H1 (cell line): ENCODE data around the gene LRRC19. TPM values are rescaled to one million over a fixed set of nuclear protein-coding genes. Genes with fewer than 3 reads are reported as not detected.

ENCODE experiments used
- CTCF ChIA-PET: fragments of 300-600 bp; sonication (Branson Sonifier 250); formaldehyde crosslinking; loops from one replicate; lab custom pipeline; 2021; ENCODE audit not compliant: partially characterized antibody; lab: Charles Lee
- POLR2A ChIA-PET: fragments of 300-600 bp; sonication (Branson Sonifier 250); formaldehyde crosslinking; loops from one replicate; lab custom pipeline; 2021; ENCODE audit warnings: inconsistent platforms; ENCODE audit not compliant: partially characterized antibody; lab: Charles Lee
- DNase-seq, 2 experiments: peaks; one replicate each; pipeline versions ENCODE4 v3.0.0 to v3.0.0-alpha.2; 2010 to 2022; ENCODE audit warnings: low spot score in 2 of 2, low read depth in 1 of 2, mixed read lengths in 1 of 2
- FAIRE-seq: peaks from 2 replicates; lab custom pipeline; 2011; peaks lifted over from hg19 to GRCh38; lab: Jason Lieb, UNC
- H2AFZ ChIP-seq: 2 replicates; pipeline ENCODE4 v1.8.1; 2012; ENCODE audit warnings: low read length, inconsistent platforms
- H2AK5ac ChIP-seq: 2 replicates; pipeline ENCODE4 v1.6.1; 2013; ENCODE audit warnings: low read depth, low read length
- H2BK120ac ChIP-seq: replicated peaks from 2 replicates; pipeline ENCODE3; 2013; ENCODE audit warnings: low read depth, low read length, inconsistent platforms
- H2BK12ac ChIP-seq: 2 replicates; pipeline ENCODE4 v1.6.1; 2013; ENCODE audit warnings: low read depth, low read length
- H2BK15ac ChIP-seq: 2 replicates; pipeline ENCODE4 v1.6.1; 2013; ENCODE audit warnings: low read length
- H2BK20ac ChIP-seq: 2 replicates; pipeline ENCODE4 v1.6.1; 2013; ENCODE audit warnings: low read length
- H2BK5ac ChIP-seq: 2 replicates; pipeline ENCODE4 v1.6.1; 2013; ENCODE audit warnings: low read depth, low read length
- H3K14ac ChIP-seq: 2 replicates; pipeline ENCODE4 v1.6.1; 2013; ENCODE audit warnings: inconsistent platforms; ENCODE audit not compliant: insufficient read length
- H3K18ac ChIP-seq: 2 replicates; pipeline ENCODE4 v1.6.1; 2013; ENCODE audit warnings: low read length; ENCODE audit errors: extremely low read depth
- H3K23ac ChIP-seq: 2 replicates; pipeline ENCODE4 v1.6.1; 2013; ENCODE audit warnings: inconsistent platforms; ENCODE audit not compliant: insufficient read length
- H3K23me2 ChIP-seq: 2 replicates; pipeline ENCODE4 v1.6.1; 2013; ENCODE audit warnings: low read depth, low read length
- H3K27ac ChIP-seq: 2 replicates; pipeline ENCODE4 v1.6.1; 2011; ENCODE audit warnings: low read depth, low read length, inconsistent platforms
- H3K27me3 ChIP-seq, 4 experiments: replicated peaks in 1 of 4; 1 replicate in 1 of 4; 2 replicates in 3 of 4; pipeline versions ENCODE4 v1.6.1 to v1.8.1; 2011 to 2013; ENCODE audit warnings: low read length in 3 of 4, mild to moderate bottlenecking in 3 of 4, inconsistent platforms in 2 of 4, mixed read lengths in 2 of 4, moderate library complexity in 1 of 4; ENCODE audit not compliant: control insufficient read depth in 3 of 4, insufficient read depth in 3 of 4; ENCODE audit errors: extremely low read depth in 1 of 4
- H3K36me3 ChIP-seq, 4 experiments: 2 replicates each; pipeline versions ENCODE4 v1.6.1 to v1.8.1; 2011 to 2013; ENCODE audit warnings: mild to moderate bottlenecking in 4 of 4, low read length in 3 of 4, moderate library complexity in 2 of 4, control low read depth in 1 of 4, inconsistent platforms in 1 of 4; ENCODE audit not compliant: insufficient read depth in 4 of 4, control insufficient read depth in 2 of 4
- H3K4ac ChIP-seq: replicated peaks from 2 replicates; pipeline ENCODE3; 2013; ENCODE audit warnings: low read length, low read depth, mixed read lengths, inconsistent platforms; ENCODE audit not compliant: insufficient read length
- H3K4me1 ChIP-seq, 4 experiments: replicated peaks in 1 of 4; 1 replicate in 1 of 4; 2 replicates in 3 of 4; pipeline versions ENCODE4 v1.6.1 to v1.8.1; 2011 to 2013; ENCODE audit warnings: low read length in 3 of 4, inconsistent platforms in 2 of 4, mixed read lengths in 1 of 4; ENCODE audit not compliant: insufficient read depth in 4 of 4, control insufficient read depth in 3 of 4
- H3K4me2 ChIP-seq, 2 experiments: 2 replicates each; pipeline versions ENCODE4 v1.6.1 to v1.8.1; 2011 to 2013; ENCODE audit warnings: low read depth in 2 of 2, low read length in 2 of 2, control low read depth in 1 of 2, inconsistent platforms in 1 of 2, mild to moderate bottlenecking in 1 of 2; ENCODE audit not compliant: insufficient read depth in 1 of 2
- H3K4me3 ChIP-seq, 4 experiments: fragments of 200-600, 300-600 bp in 1 of 4; sonication (generic), shearing (Covaris generic), sonication (Bioruptor Twin) in 1 of 4; 2 replicates each; pipeline versions ENCODE4 v1.5.1 to v1.8.1; 2011 to 2016; ENCODE audit warnings: low read length in 4 of 4, low read depth in 3 of 4, control low read depth in 2 of 4, inconsistent platforms in 2 of 4, mild to moderate bottlenecking in 2 of 4, mixed read lengths in 1 of 4, moderate library complexity in 1 of 4; ENCODE audit not compliant: insufficient read depth in 2 of 4; ENCODE audit errors: extremely low read depth in 1 of 4
- H3K56ac ChIP-seq: replicated peaks from 2 replicates; pipeline ENCODE3; 2013; ENCODE audit warnings: low read depth, mild to moderate bottlenecking, mixed read lengths, low read length, inconsistent platforms; ENCODE audit not compliant: insufficient read length
- H3K79me1 ChIP-seq: 2 replicates; pipeline ENCODE4 v1.6.1; 2013; ENCODE audit warnings: low read depth, low read length, control low read depth
- H3K79me2 ChIP-seq, 2 experiments: 2 replicates each; pipeline versions ENCODE4 v1.6.1 to v1.8.1; 2012 to 2013; ENCODE audit warnings: low read length in 2 of 2, mild to moderate bottlenecking in 2 of 2, inconsistent platforms in 1 of 2; ENCODE audit not compliant: insufficient read depth in 2 of 2, control insufficient read depth in 1 of 2
- H3K9ac ChIP-seq, 4 experiments: replicated peaks in 1 of 4; 1 replicate in 1 of 4; 2 replicates in 3 of 4; pipeline versions ENCODE4 v1.6.1 to v1.8.1; 2011 to 2013; ENCODE audit warnings: low read depth in 3 of 4, low read length in 3 of 4, control low read depth in 2 of 4, mild to moderate bottlenecking in 2 of 4, moderate library complexity in 2 of 4, inconsistent platforms in 1 of 4; ENCODE audit errors: extremely low read depth in 1 of 4
- H3K9me3 ChIP-seq, 2 experiments: 2 replicates each; pipeline versions ENCODE4 v1.6.1 to v1.8.1; 2012 to 2013; ENCODE audit warnings: mild to moderate bottlenecking in 2 of 2, moderate library complexity in 2 of 2, control low read depth in 1 of 2, inconsistent platforms in 1 of 2, low read depth in 1 of 2, low read length in 1 of 2, mixed read lengths in 1 of 2; ENCODE audit not compliant: insufficient read depth in 2 of 2
- H4K20me1 ChIP-seq, 2 experiments: replicated peaks in 1 of 2; 2 replicates each; pipeline versions ENCODE3 to v1.8.1; 2011 to 2013; ENCODE audit warnings: inconsistent platforms in 2 of 2, low read length in 2 of 2, mild to moderate bottlenecking in 1 of 2; ENCODE audit not compliant: insufficient read depth in 2 of 2, control insufficient read depth in 1 of 2
- H4K5ac ChIP-seq: 2 replicates; pipeline ENCODE4 v1.6.1; 2013; ENCODE audit warnings: low read length, low read depth, mixed read lengths, inconsistent platforms; ENCODE audit not compliant: insufficient read length
- H4K8ac ChIP-seq: 2 replicates; pipeline ENCODE4 v1.8.0; 2013; ENCODE audit warnings: mild to moderate bottlenecking, moderate library complexity, low read length, inconsistent platforms; ENCODE audit not compliant: insufficient read depth; ENCODE audit errors: extremely low read depth
- H4K91ac ChIP-seq: replicated peaks from 2 replicates; pipeline ENCODE3; 2013; ENCODE audit warnings: low read length, mixed read lengths, inconsistent platforms; ENCODE audit not compliant: insufficient read length
- SIN3A ChIP-seq, 2 experiments: IDR thresholded peaks in 1 of 2; conservative IDR thresholded peaks in 1 of 2; 2 replicates each; pipeline ENCODE4 v1.6.1; 2011 to 2012; ENCODE audit warnings: low read length in 2 of 2, improper control_type of control experiment in 1 of 2, low read depth in 1 of 2, mild to moderate bottlenecking in 1 of 2
- WGBS, 2 experiments: shearing (Covaris generic) in 1 of 2; methylation state at CpG; one replicate each; pipeline versions ENCODE4 v1.1.6 to v1.1.7; 2013 to 2015; ENCODE audit warnings: low lambda C conversion rate in 2 of 2, mixed read lengths in 2 of 2, inconsistent platforms in 1 of 2, low coverage in 1 of 2, missing lambda C conversion rate in 1 of 2; ENCODE audit not compliant: insufficient replicate concordance in 2 of 2, insufficient coverage in 1 of 2, insufficient read length in 1 of 2; ENCODE audit errors: extremely low coverage in 1 of 2, missing lambda C conversion rate in 1 of 2; 5-methylcytosine and 5-hydroxymethylcytosine counted together
- polyA plus RNA-seq, 7 experiments: library from polyadenylated mRNA; depleted of rRNA in 3 of 7; stranded (reverse) in 5 of 7; unstranded in 2 of 7; fragments of >200 nt in 5 of 7; fragments of 200-250 nt in 2 of 7; gene quantifications; 1 replicate in 5 of 7; 2 replicates in 1 of 7; 4 replicates in 1 of 7; pipeline versions ENCODE4 v1.2.1 to v1.2.3, GENCODE V29; 2011 to 2013; ENCODE audit warnings: missing spikeins in 2 of 7, mixed read lengths in 2 of 7
- total RNA-seq: library from RNA; stranded (reverse); fragmentation: NEBNext Ultra II Directional; extraction: Animal tissue kit (Norgen Biotek cat#: 25700); gene quantifications from 2 replicates; pipeline ENCODE4 v1.2.1, GENCODE V29; 2021

LRRC19 gene
- total and polyA plus RNA-seq, 2 of the 8 experiments (the other 6 are each of a cell fraction or from before 2014, with no cell fraction given): not detected

- H4K20me1 ChIP-seq: no peaks in the 10 kb centered on the region
- H3K4me1 ChIP-seq: no peaks in the 10 kb centered on the region
- H3K9me3 ChIP-seq: no peaks in the 10 kb centered on the region
- POLR2A ChIA-PET: no interaction called here
- no peak overlapping the region for H3K4me2 ChIP-seq
- H3K4me3 ChIP-seq: no peak overlapping the region
- no peak overlapping the region for H2BK20ac ChIP-seq
- no peak overlapping the region for H3K18ac ChIP-seq
- no peaks in the 10 kb centered on the region for H3K79me2 ChIP-seq
- H4K8ac ChIP-seq: no peak overlapping the region
- WGBS, 2 experiments: 77% methylated on average over 6 of the region's 6 CpGs; no CpG with 5 or more reads in 1 of the 2 experiments
- no peak for DNase-seq
- no peaks in the 10 kb centered on the region for H3K23me2 ChIP-seq
- CTCF ChIA-PET: interaction anchor here (0.5 to 1.4 kb wide), 3 partner anchors 21 to 392 kb away, joined by 3 to 4 read pairs (median 3); no protein-coding TSS in a partner anchor
- no peaks in the 10 kb centered on the region for H3K79me1 ChIP-seq
- H2BK5ac ChIP-seq: no peak overlapping the region
- no peak for FAIRE-seq
- no peak overlapping the region for H3K4ac ChIP-seq
- no peaks in the 10 kb centered on the region for H3K27me3 ChIP-seq
- no peak overlapping the region for H3K14ac ChIP-seq
- H2AK5ac ChIP-seq: no peak overlapping the region
- no peak overlapping the region for H3K9ac ChIP-seq
- no peak overlapping the region for H4K5ac ChIP-seq
- H3K27ac ChIP-seq: no peak overlapping the region
- no peak overlapping the region for H4K91ac ChIP-seq
- peaks cover 0 to 3% (median 0%) of the 10 kb centered on the region in 4 experiments; a peak in 1 of 8 replicates for H3K36me3 ChIP-seq
- no peak overlapping the region for H2BK12ac ChIP-seq
- no peak overlapping the region for H2BK15ac ChIP-seq
- no peak overlapping the region for H3K56ac ChIP-seq
- H2AFZ ChIP-seq: no peak overlapping the region
- H3K23ac ChIP-seq: no peak overlapping the region
- TF ChIP-seq SIN3A (conservative IDR thresholded peaks at IDR 0.05 in 1 of 2, IDR thresholded peaks at IDR 0.05 in 1 of 2; ENCODE audit: low read depth in 1 of 2, low read length in 2 of 2): no peak
- TF ChIP-seq, all 59 proteins: peak for 0
- no peak overlapping the region for H2BK120ac ChIP-seq
Measured at GRCh38 chr9:27053369-27054022, 48.0 kb upstream of the LRRC19 start.
